Rectal smooth muscle tissue (tissue), 1 donor: ENCODE measurements around the gene PRSS27.

Experiments used
- H3K27ac ChIP-seq: one replicate; pipeline ENCODE4 v1.7.0; 2013; ENCODE audit warnings: low read depth, low read length, inconsistent platforms
- H3K27me3 ChIP-seq: one replicate; pipeline ENCODE4 v1.7.0; 2013; ENCODE audit warnings: low read length; ENCODE audit not compliant: control insufficient read depth, insufficient read depth
- H3K36me3 ChIP-seq: one replicate; pipeline ENCODE4 v1.7.0; 2013; ENCODE audit warnings: low read length; ENCODE audit not compliant: control insufficient read depth, insufficient read depth
- H3K4me1 ChIP-seq: one replicate; pipeline ENCODE4 v1.7.0; 2013; ENCODE audit warnings: low read length; ENCODE audit not compliant: control insufficient read depth, insufficient read depth
- H3K4me3 ChIP-seq: one replicate; pipeline ENCODE4 v1.7.0; 2013; ENCODE audit warnings: low read length
- H3K9ac ChIP-seq: one replicate; pipeline ENCODE4 v1.7.0; 2013; ENCODE audit warnings: low read length

The PRSS27 gene

DNA sequence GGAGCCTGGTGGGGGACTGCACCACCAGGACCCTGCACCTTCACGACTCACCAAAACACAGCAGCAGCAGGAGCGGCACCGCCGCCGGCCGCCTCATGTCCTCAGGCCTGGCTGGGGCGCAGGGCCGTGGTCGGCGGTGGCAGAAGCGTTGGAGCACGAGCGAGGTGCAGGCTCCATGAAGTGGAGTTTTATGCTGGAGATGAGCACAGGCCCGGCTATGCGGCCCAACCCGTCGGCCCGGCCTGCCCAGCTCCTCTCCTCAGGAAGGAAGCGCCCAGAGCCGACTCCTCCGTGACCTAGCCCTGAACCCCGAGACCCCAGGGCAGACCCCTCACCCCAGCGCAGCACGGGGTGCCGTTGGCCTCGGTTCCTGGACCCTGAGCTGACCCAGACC lies at the start of gene PRSS27:
Gene PRSS27, minus strand, starts transcription at position 161 of the 394 bp plus-strand sequence. Its CDS starts 64 bp downstream, at position 97.
- H3K4me1 ChIP-seq = no peaks in the 10 kb centered on the region
- H3K4me3 ChIP-seq = peak within 1 kb of the TSS; percentile 61
- H3K9ac ChIP-seq = no peak within 1 kb of the TSS
- peak within 1 kb of the TSS; percentile 55 for H3K27ac ChIP-seq
- H3K36me3 ChIP-seq = no peaks in the 10 kb centered on the region
- H3K27me3 ChIP-seq = peaks cover 2% of the 10 kb centered on the region

DNA sequence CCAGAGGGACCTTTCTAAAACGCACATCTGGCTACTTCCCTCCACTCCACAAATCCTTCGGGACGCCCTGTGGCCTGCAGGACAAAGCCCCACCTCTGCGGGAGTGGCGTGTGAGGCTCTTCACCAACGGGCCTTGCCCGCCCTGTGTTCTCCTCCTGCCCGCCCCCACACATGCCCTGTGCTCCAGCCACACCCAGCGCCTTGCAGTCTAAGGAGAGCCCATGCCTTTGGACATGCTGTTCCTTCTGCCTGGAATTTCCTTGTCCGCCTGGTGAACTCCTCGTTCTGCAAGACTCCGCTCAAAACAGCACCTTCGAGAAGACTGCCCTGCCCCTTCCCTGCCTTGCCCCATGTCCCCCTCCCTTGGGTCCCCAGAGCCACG lies 49.6 kb upstream of the PRSS27 start:
- H3K27ac ChIP-seq = no peak overlapping the region
- H3K27me3 ChIP-seq = no peaks in the 10 kb centered on the region
- no peaks in the 10 kb centered on the region for H3K4me1 ChIP-seq
- H3K36me3 ChIP-seq = peaks cover 77% of the 10 kb centered on the region
- H3K9ac ChIP-seq = peak overlapping the region; percentile 10
- no peak overlapping the region for H3K4me3 ChIP-seq

DNA sequence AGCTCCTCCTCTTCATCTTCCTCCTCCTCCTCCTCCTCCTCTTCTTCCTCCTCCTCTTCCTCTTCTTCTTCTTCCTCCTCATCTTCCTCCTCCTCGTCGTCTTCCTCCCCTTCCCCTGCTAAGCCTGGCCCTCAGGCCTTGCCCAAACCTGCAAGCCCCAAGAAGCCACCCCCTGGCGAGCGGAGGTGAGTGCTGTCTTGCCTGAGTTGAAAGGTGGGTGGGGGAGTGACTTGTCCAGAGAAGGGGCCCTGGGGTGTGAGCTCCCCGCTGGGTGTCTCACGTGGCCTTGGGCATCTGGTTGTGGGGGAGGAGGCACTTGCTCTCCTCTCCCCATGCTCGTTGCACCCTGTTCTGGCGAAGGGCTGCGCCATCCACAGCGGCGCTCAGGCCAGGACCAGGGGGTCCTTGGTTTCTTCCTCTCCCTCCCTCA lies 49.1 kb upstream of the PRSS27 start:
- Histone ChIP-seq H3K27me3 (no peaks in the 10 kb centered on the region), H3K9ac (no peak overlapping the region), H3K27ac (no peak overlapping the region), H3K36me3 (peaks cover 76% of the 10 kb centered on the region), H3K4me1 (no peaks in the 10 kb centered on the region), H3K4me3 (no peak overlapping the region)

GRCh38 chr16:2768403-2769089 lies 48.5 kb upstream of the PRSS27 start:
- Histone ChIP-seq H3K27ac (no peak overlapping the region), H3K27me3 (no peaks in the 10 kb centered on the region), H3K9ac (no peak overlapping the region), H3K4me3 (no peak overlapping the region), H3K4me1 (no peaks in the 10 kb centered on the region), H3K36me3 (peaks cover 77% of the 10 kb centered on the region)

DNA sequence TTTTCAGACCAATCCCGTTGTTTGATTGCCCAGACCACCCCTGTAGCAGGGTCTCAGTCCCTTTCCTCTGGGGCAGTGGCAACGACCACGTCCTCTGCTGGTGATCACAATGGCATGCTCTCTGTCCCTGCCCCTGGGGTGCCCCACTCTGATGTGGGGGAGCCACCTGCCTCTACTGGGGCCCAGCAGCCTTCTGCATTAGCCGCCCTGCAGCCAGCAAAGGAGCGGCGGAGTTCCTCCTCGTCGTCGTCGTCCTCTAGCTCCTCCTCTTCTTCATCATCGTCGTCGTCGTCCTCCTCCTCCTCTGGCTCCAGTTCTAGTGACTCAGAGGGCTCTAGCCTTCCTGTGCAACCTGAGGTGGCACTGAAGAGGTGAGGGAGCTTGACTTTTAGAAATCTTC lies 47.9 kb upstream of the PRSS27 start:
- no peaks in the 10 kb centered on the region for H3K27me3 ChIP-seq
- peaks cover 77% of the 10 kb centered on the region for H3K36me3 ChIP-seq
- H3K4me1 ChIP-seq = no peaks in the 10 kb centered on the region
- no peak overlapping the region for H3K9ac ChIP-seq
- no peak overlapping the region for H3K4me3 ChIP-seq
- no peak overlapping the region for H3K27ac ChIP-seq

DNA sequence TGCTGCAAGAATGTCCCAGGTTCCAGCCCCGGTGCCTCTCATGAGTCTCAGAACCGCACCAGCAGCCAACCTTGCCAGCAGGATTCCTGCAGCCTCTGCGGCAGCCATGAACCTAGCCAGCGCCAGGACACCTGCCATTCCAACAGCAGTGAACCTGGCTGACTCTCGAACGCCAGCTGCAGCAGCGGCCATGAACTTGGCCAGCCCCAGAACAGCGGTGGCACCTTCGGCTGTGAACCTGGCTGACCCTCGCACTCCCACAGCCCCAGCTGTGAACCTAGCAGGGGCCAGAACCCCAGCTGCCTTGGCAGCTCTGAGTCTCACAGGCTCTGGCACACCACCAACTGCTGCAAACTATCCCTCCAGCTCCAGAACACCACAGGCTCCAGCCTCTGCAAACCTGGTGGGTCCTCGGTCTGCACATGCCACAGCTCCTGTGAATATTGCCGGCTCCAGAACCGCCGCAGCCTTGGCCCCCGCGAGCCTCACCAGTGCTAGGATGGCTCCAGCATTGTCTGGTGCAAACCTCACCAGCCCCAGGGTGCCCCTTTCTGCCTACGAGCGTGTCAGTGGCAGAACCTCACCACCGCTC lies 47.2 kb upstream of the PRSS27 start:
- Histone ChIP-seq H3K4me3 (no peak overlapping the region), H3K4me1 (no peaks in the 10 kb centered on the region), H3K27ac (no peak overlapping the region), H3K9ac (no peak overlapping the region), H3K27me3 (no peaks in the 10 kb centered on the region), H3K36me3 (peaks cover 82% of the 10 kb centered on the region)

- no peaks in the 10 kb centered on the region for H3K27me3 ChIP-seq
- no peak overlapping the region for H3K27ac ChIP-seq
- no peak overlapping the region for H3K4me3 ChIP-seq
- no peaks in the 10 kb centered on the region for H3K4me1 ChIP-seq
- H3K9ac ChIP-seq = no peak overlapping the region
- H3K36me3 ChIP-seq = peaks cover 86% of the 10 kb centered on the region
These were observed 46.6 kb upstream of the PRSS27 start for GRCh38 chr16:2766430-2767139.

DNA sequence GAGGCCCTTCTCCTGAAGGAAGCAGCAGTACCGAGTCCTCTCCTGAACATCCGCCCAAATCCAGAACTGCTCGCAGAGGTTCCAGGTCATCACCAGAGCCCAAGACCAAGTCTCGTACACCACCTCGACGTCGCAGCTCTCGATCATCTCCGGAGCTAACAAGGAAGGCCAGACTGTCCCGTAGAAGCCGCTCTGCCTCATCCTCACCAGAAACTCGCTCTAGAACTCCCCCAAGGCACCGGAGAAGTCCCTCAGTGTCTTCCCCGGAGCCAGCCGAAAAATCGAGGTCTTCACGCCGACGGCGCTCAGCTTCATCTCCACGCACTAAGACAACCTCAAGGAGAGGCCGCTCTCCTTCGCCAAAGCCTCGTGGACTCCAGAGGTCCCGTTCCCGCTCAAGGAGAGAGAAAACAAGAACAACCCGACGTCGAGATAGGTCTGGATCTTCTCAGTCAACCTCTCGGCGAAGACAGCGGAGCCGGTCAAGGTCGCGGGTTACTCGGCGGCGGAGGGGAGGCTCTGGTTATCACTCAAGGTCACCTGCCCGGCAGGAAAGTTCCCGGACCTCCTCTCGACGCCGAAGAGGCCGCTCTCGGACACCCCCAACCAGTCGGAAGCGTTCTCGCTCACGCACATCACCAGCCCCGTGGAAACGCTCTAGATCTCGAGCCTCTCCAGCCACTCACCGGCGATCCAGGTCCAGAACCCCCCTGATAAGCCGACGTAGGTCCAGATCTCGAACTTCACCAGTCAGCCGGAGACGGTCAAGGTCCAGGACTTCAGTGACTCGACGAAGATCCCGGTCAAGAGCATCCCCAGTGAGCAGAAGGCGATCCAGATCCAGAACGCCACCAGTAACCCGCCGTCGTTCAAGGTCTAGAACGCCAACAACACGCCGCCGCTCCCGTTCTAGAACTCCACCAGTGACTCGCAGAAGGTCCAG lies 45.7 kb upstream of the PRSS27 start:
- H3K9ac ChIP-seq = no peak overlapping the region
- H3K4me3 ChIP-seq = no peak overlapping the region
- no peaks in the 10 kb centered on the region for H3K4me1 ChIP-seq
- H3K27ac ChIP-seq = no peak overlapping the region
- H3K27me3 ChIP-seq = no peaks in the 10 kb centered on the region
- H3K36me3 ChIP-seq = peaks cover 93% of the 10 kb centered on the region

DNA sequence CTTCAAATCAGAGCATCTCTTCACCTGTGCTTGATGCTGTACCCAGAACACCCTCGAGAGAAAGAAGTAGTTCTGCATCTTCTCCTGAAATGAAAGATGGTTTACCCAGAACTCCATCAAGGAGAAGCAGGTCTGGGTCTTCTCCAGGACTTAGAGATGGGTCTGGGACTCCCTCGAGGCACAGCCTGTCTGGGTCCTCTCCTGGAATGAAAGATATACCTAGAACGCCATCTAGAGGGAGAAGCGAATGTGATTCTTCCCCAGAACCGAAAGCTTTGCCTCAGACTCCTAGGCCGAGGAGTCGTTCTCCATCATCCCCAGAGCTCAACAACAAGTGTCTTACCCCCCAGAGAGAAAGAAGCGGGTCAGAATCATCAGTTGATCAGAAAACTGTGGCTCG lies 44.7 kb upstream of the PRSS27 start:
- H3K4me1 ChIP-seq = no peaks in the 10 kb centered on the region

DNA sequence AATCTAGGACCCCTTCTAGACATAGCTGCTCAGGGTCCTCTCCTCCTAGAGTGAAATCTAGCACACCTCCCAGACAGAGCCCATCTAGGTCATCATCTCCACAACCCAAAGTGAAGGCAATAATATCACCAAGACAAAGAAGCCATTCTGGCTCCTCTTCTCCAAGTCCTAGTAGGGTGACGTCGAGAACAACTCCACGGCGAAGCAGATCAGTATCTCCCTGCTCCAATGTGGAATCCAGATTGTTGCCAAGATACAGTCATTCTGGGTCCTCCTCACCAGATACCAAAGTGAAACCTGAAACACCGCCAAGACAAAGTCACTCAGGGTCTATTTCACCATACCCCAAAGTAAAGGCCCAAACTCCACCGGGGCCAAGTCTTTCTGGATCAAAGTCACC lies 43.1 kb upstream of the PRSS27 start:
- H3K36me3 ChIP-seq = peaks cover 92% of the 10 kb centered on the region
- no peak overlapping the region for H3K9ac ChIP-seq
- H3K4me3 ChIP-seq = no peak overlapping the region
- no peaks in the 10 kb centered on the region for H3K27me3 ChIP-seq
- no peaks in the 10 kb centered on the region for H3K4me1 ChIP-seq
- no peak overlapping the region for H3K27ac ChIP-seq

More for the DNA sequence above, 44.7 kb upstream of the PRSS27 start:
- H3K27ac ChIP-seq = no peak overlapping the region
- no peak overlapping the region for H3K9ac ChIP-seq
- H3K27me3 ChIP-seq = no peaks in the 10 kb centered on the region
- no peak overlapping the region for H3K4me3 ChIP-seq
- peaks cover 92% of the 10 kb centered on the region for H3K36me3 ChIP-seq

- Histone ChIP-seq H3K9ac (no peak overlapping the region), H3K36me3 (peaks cover 90% of the 10 kb centered on the region), H3K27me3 (no peaks in the 10 kb centered on the region)
These were observed 42.7 kb upstream of the PRSS27 start for GRCh38 chr16:2762711-2763110.

More at GRCh38 chr16:2762711-2763110, 42.7 kb upstream of the PRSS27 start:
- Histone ChIP-seq H3K4me3 (no peak overlapping the region), H3K4me1 (no peaks in the 10 kb centered on the region), H3K27ac (no peak overlapping the region)
